HepG2 (cell line): ENCODE data around the gene U2AF2. TPM values are rescaled to one million over a fixed set of nuclear protein-coding genes. Genes with fewer than 3 reads are reported as not detected.

Source experiments
- HOXA3 ChIP-seq: sonication (generic); formaldehyde crosslinking; IDR thresholded peaks from 2 replicates; pipeline ENCODE4 v1.5.0; 2020; ENCODE audit warnings: missing genetic modification reagents
- ZBTB20 ChIP-seq: sonication (generic); formaldehyde crosslinking; IDR thresholded peaks from 2 replicates; pipeline ENCODE4 v1.8.1; 2023; ENCODE audit warnings: missing genetic modification reagents, low read depth, mild to moderate bottlenecking, borderline replicate concordance
- ZBTB40 ChIP-seq, 2 experiments: fragments of 450-650 bp in 1 of 2; sonication (generic) in 1 of 2; formaldehyde crosslinking in 1 of 2; IDR thresholded peaks; 2 replicates each; pipeline versions ENCODE4 v1.6.1 to v1.8.0; 2016 to 2022; ENCODE audit warnings: antibody characterized with exemption in 1 of 2, mild to moderate bottlenecking in 1 of 2, missing genetic modification reagents in 1 of 2
- ZNF230 ChIP-seq: sonication (generic); formaldehyde crosslinking; IDR thresholded peaks from 2 replicates; pipeline ENCODE4 v1.4.0; 2020; ENCODE audit warnings: mild to moderate bottlenecking, missing genetic modification reagents
- ZNF34 ChIP-seq: sonication (generic); formaldehyde crosslinking; IDR thresholded peaks from 2 replicates; pipeline ENCODE4 v1.4.0; 2020; ENCODE audit warnings: mild to moderate bottlenecking, missing genetic modification reagents, borderline replicate concordance
- polyA plus RNA-seq, 8 experiments: library from polyadenylated mRNA; depleted of rRNA in 3 of 8; stranded (reverse) in 7 of 8; unstranded in 1 of 8; fragments of >200 nt; fragmentation: Illumina TruSeq in 4 of 8; extraction: Trizol in 4 of 8; gene quantifications; 2 replicates each; pipeline versions ENCODE4 v1.2.1 to v1.2.3, GENCODE V29; 2011 to 2016; ENCODE audit warnings: low read depth in 4 of 8, missing spikeins in 1 of 8, mixed read lengths in 1 of 8; ENCODE audit not compliant: insufficient read depth in 1 of 8
- total RNA-seq, 5 experiments: library from RNA; depleted of rRNA; stranded (reverse); fragments of >200 nt; fragmentation: Illumina TruSeq; extraction: Trizol; gene quantifications; 2 replicates each; pipeline ENCODE4 v1.2.3, GENCODE V29; 2016; ENCODE audit warnings: low read depth in 1 of 5
- TF ChIP-seq, protein P1 (sequence below), 2 experiments: sonication (generic) in 1 of 2; formaldehyde crosslinking in 1 of 2; IDR thresholded peaks; 2 replicates each; pipeline versions ENCODE4 v1.5.1 to v1.6.1; 2011 to 2020; ENCODE audit warnings: borderline replicate concordance in 1 of 2, low read depth in 1 of 2, low read length in 1 of 2, mild to moderate bottlenecking in 1 of 2, missing genetic modification reagents in 1 of 2, moderate library complexity in 1 of 2

Gene U2AF2
- total and polyA plus RNA-seq, 2 of the 13 experiments (the other 11 are each of a cell fraction or from before 2014, with no cell fraction given), result 84.3 to 124 TPM

DNA sequence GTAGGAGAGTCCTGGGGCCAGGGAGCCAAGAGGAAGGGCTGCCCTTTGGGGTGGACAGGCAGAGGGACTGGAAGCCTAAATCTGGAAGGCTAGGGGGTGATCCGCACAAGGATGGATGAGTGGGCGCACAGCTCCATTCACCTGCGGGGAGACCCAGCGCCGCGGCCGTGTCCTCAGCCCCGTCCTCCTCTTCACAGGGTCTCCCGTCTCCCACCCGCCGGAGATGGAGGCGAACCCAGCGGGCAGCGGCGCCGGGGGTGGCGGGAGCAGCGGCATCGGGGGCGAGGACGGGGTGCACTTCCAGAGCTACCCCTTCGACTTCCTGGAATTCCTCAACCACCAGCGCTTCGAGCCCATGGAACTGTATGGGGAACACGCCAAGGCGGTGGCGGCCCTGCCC, 41.4 kb upstream of the U2AF2 start (continued):
- TF ChIP-seq, protein P1, sequence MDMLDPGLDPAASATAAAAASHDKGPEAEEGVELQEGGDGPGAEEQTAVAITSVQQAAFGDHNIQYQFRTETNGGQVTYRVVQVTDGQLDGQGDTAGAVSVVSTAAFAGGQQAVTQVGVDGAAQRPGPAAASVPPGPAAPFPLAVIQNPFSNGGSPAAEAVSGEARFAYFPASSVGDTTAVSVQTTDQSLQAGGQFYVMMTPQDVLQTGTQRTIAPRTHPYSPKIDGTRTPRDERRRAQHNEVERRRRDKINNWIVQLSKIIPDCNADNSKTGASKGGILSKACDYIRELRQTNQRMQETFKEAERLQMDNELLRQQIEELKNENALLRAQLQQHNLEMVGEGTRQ (IDR thresholded peaks at IDR 0.05; ENCODE audit: low read depth, low read length), result no peak
- TF ChIP-seq, protein P1 (CRISPR knock-in tag; IDR thresholded peaks at IDR 0.05; ENCODE audit: borderline replicate concordance), result no peak
- TF ChIP-seq ZBTB20 (CRISPR knock-in tag) (no peak), ZNF34 (CRISPR knock-in tag) (no peak), ZNF230 (CRISPR knock-in tag) (no peak), ZBTB40 (IDR thresholded peaks at IDR 0.05) (no peak), ZBTB40 (CRISPR knock-in tag; IDR thresholded peaks at IDR 0.05) (no peak), HOXA3 (CRISPR knock-in tag) (no peak)
